HG03060 (cell line): Measurements from ENCODE around the gene CD163L1.
"Not testable (repeated sequence)": the region's sequence is repeated elsewhere in the genome, so short reads cannot be mapped to it uniquely, and the experiment has no call there.

Experiments used
- ATAC-seq: cut with Tn5 transposase; IDR thresholded peaks from one replicate; pipeline ENCODE4 v1.9.1; 2021; ENCODE audit warnings: low read depth, moderate number of reproducible peaks; ENCODE audit not compliant: unreplicated experiment

Gene CD163L1

DNA sequence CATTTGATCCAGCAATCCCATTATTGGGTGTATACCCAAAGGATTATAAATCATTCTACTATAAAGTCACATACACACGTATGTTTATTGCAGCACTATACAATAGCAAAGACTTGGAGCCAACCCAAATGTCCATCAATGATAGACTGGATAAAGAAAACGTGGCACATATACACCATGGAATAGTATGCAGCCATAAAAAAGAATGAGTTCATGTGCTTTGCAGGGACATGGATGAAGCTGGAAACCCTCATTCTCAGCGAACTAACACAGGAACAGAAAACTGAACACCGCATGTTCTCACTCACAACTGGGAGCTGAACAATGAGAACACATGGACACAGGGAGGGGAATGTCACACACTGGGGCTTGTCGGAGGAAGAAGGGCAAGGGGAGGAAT, 106.2 kb downstream of the CD163L1 start:
- ATAC-seq = not testable (repeated sequence)

DNA sequence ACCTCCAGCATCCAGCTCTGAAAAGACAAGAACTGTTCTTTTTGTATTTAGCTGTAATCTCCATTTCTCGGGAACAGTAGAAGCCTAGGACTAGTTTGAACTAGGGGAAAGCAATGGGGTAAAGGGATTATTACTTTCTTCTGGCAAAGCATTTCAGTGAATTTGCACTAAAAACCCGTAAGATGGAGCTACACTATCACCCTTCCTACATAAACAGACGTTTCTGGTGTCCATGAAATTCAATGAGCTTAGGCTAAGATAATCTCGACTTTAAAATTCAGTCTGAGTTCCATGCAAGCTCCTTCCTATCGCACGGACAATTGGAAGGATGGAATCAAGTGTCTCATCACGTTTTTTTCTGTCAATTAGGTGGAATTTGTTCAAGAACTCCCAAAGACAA, 116.0 kb downstream of the CD163L1 start:
- ATAC-seq = no peak

GRCh38 chr12:7324176-7324575, 119.8 kb downstream of the CD163L1 start:
- ATAC-seq = no peak

DNA sequence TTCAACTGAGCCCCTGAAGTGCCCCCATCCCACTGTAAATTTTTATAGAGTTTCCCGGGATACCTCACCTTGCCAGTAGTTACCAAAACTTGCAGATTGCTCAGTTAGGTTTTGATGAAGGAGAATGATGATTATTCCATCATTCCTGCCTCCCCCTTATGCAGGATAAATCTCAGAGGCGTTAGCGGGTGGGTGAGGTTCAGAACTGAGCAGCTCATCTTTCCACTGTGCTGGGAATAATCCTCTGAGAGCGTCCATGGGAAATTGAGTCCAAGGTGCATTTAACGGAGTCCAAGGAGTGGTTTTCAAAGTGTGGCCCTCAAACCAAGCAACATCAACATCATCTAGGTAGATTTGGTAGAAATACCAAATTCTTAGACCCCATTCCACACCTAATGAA, 121.4 kb downstream of the CD163L1 start:
- ATAC-seq = no peak

GRCh38 chr12:7321624-7322023, 122.3 kb downstream of the CD163L1 start:
- no peak for ATAC-seq

- no peak for ATAC-seq
These were observed 124.0 kb downstream of the CD163L1 start for GRCh38 chr12:7319930-7320329.

GRCh38 chr12:7310070-7310469, 133.9 kb downstream of the CD163L1 start:
- no peak for ATAC-seq
